Measurements from ENCODE around the gene CIAO1. TPM values are rescaled to one million over a fixed set of nuclear protein-coding genes. Genes with fewer than 3 reads are reported as not detected.

CIAO1 gene
- polyA plus RNA-seq, 3 donors = 73.7 to 93.8 (median 89.4) TPM

GRCh38 chr2:96252526-96252925 is 13.5 kb upstream of the CIAO1 start:
- H3K9me3 Mint-ChIP-seq = no peaks in the 10 kb centered on the region
- DNase-seq = no peak
- peak overlapping the region in 6 of 7 donors; percentile 39 to 77 (median 68) for H3K27ac Mint-ChIP-seq
- H3K4me3 ChIP-seq (replicated peaks in 1 of 3; ENCODE audit: low read depth in 2 of 3, low read length in 3 of 3) = no peak overlapping the region
- peaks cover 78% of the 10 kb centered on the region for H3K4me1 Mint-ChIP-seq
- no peak overlapping the region for H3K4me2 ChIP-seq (replicated peaks; ENCODE audit: extremely low read depth, low read length, poor library complexity, severe bottlenecking)
- 100% methylated on average over 8 of the region's 8 CpGs for WGBS (ENCODE audit: insufficient coverage)
- H3K27me3 ChIP-seq (ENCODE audit: control insufficient read depth in 2 of 2, insufficient read depth in 2 of 2, low read length in 2 of 2) = no peaks in the 10 kb centered on the region
- H2AFZ ChIP-seq (ENCODE audit: insufficient read depth, low read depth, low read length, poor library complexity, severe bottlenecking) = no peak overlapping the region
- H3K9me3 ChIP-seq (replicated peaks in 1 of 2; ENCODE audit: control insufficient read depth in 1 of 2, insufficient read depth in 1 of 2, low read length in 2 of 2) = no peaks in the 10 kb centered on the region
- peaks cover 0 to 4% (median 4%) of the 10 kb centered on the region in 3 donors for H3K27me3 Mint-ChIP-seq (ENCODE audit: low read depth in 3 of 3)
- H3K36me3 Mint-ChIP-seq = peaks cover 71 to 85% of the 10 kb centered on the region in 2 donors
- H3K4me3 Mint-ChIP-seq = no peak overlapping the region
- intact Hi-C loops (cut with micrococcal nuclease) = no loop called here
- no peak overlapping the region for H3K9ac ChIP-seq (ENCODE audit: insufficient read depth, low read length, poor library complexity, severe bottlenecking)
- peaks cover 54 to 67% of the 10 kb centered on the region in 2 donors for H3K36me3 ChIP-seq (replicated peaks in 1 of 2; ENCODE audit: control insufficient read depth in 1 of 2, insufficient read depth in 2 of 2, low read length in 2 of 2)
- peaks cover 61 to 74% of the 10 kb centered on the region in 2 donors for H3K4me1 ChIP-seq (ENCODE audit: control insufficient read depth in 1 of 2, insufficient read depth in 2 of 2, low read length in 2 of 2)
- no peak for TF ChIP-seq CTCF (IDR thresholded peaks at IDR 0.05)
- peaks cover 3% of the 10 kb centered on the region for H4K20me1 ChIP-seq (ENCODE audit: insufficient read depth, low read length)
- H3K27ac ChIP-seq (ENCODE audit: low read depth in 1 of 2, low read length in 2 of 2) = peak overlapping the region in 1 of 2 donors; percentile 58
- peaks cover 74% of the 10 kb centered on the region for H3K79me2 ChIP-seq (ENCODE audit: insufficient read depth, low read length)

GRCh38 chr2:96253006-96253405 is 13.0 kb upstream of the CIAO1 start:
- H3K9me3 Mint-ChIP-seq = no peaks in the 10 kb centered on the region
- peaks cover 54 to 67% of the 10 kb centered on the region in 2 donors for H3K36me3 ChIP-seq (replicated peaks in 1 of 2; ENCODE audit: control insufficient read depth in 1 of 2, insufficient read depth in 2 of 2, low read length in 2 of 2)
- peaks cover 0 to 4% (median 4%) of the 10 kb centered on the region in 3 donors for H3K27me3 Mint-ChIP-seq (ENCODE audit: low read depth in 3 of 3)
- peaks cover 67 to 87% of the 10 kb centered on the region in 2 donors for H3K36me3 Mint-ChIP-seq
- peak overlapping the region in 1 of 2 donors; percentile 58 for H3K27ac ChIP-seq (ENCODE audit: low read depth in 1 of 2, low read length in 2 of 2)
- intact Hi-C loops (cut with micrococcal nuclease) = no loop called here
- H3K4me2 ChIP-seq (replicated peaks; ENCODE audit: extremely low read depth, low read length, poor library complexity, severe bottlenecking) = no peak overlapping the region
- H3K27me3 ChIP-seq (ENCODE audit: control insufficient read depth in 2 of 2, insufficient read depth in 2 of 2, low read length in 2 of 2) = no peaks in the 10 kb centered on the region
- WGBS (ENCODE audit: insufficient coverage) = 98% methylated on average over 6 of the region's 7 CpGs
- no peak overlapping the region for H2AFZ ChIP-seq (ENCODE audit: insufficient read depth, low read depth, low read length, poor library complexity, severe bottlenecking)
- H3K4me1 Mint-ChIP-seq = peaks cover 78% of the 10 kb centered on the region
- no peak overlapping the region for H3K4me3 ChIP-seq (replicated peaks in 1 of 3; ENCODE audit: low read depth in 2 of 3, low read length in 3 of 3)
- peaks cover 78% of the 10 kb centered on the region for H3K79me2 ChIP-seq (ENCODE audit: insufficient read depth, low read length)
- H4K20me1 ChIP-seq (ENCODE audit: insufficient read depth, low read length) = peaks cover 3% of the 10 kb centered on the region
- no peak for DNase-seq
- no peak for TF ChIP-seq CTCF (IDR thresholded peaks at IDR 0.05)
- no peak overlapping the region for H3K9ac ChIP-seq (ENCODE audit: insufficient read depth, low read length, poor library complexity, severe bottlenecking)
- H3K27ac Mint-ChIP-seq = peak overlapping the region in 5 of 7 donors; percentile 9 to 75 (median 27)
- H3K4me3 Mint-ChIP-seq = no peak overlapping the region
- peaks cover 61 to 74% of the 10 kb centered on the region in 2 donors for H3K4me1 ChIP-seq (ENCODE audit: control insufficient read depth in 1 of 2, insufficient read depth in 2 of 2, low read length in 2 of 2)
- H3K9me3 ChIP-seq (replicated peaks in 1 of 2; ENCODE audit: control insufficient read depth in 1 of 2, insufficient read depth in 1 of 2, low read length in 2 of 2) = no peaks in the 10 kb centered on the region
